ENCODE data around the gene SLC44A3.
"Not testable (repeated sequence)": the region's sequence is repeated elsewhere in the genome, so short reads cannot be mapped to it uniquely, and the experiment has no call there.

The SLC44A3 gene

GRCh38 chr1:94935476-94935875 lies 115.3 kb downstream of the SLC44A3 start:
- no peak for DNase-seq (ENCODE audit: low spot score)

GRCh38 chr1:94936861-94937620 lies 116.9 kb downstream of the SLC44A3 start:
- no peak for DNase-seq (ENCODE audit: low spot score)

- no peak for DNase-seq (ENCODE audit: low spot score)
These were observed 117.7 kb downstream of the SLC44A3 start for GRCh38 chr1:94937820-94938219.

DNA sequence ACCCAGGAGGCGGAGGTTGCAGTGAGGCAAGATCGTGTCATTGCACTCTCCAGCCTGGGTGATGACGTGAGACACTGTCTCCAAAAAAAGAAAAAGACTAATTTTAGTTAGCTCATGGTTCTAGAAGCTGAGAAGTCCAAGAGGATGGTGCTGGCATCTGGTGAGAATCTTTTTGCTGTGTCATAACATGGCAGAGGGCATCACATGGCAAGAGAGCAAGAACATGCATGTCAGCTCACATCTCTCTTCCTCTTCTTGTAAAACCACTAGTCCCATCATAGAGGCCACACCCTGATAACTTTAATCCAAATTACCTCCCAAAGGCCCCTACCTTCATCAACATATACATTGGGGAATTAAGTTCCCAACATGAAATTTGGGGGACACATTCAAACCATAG lies 120.6 kb downstream of the SLC44A3 start:
- no peak for DNase-seq (ENCODE audit: low spot score)

DNA sequence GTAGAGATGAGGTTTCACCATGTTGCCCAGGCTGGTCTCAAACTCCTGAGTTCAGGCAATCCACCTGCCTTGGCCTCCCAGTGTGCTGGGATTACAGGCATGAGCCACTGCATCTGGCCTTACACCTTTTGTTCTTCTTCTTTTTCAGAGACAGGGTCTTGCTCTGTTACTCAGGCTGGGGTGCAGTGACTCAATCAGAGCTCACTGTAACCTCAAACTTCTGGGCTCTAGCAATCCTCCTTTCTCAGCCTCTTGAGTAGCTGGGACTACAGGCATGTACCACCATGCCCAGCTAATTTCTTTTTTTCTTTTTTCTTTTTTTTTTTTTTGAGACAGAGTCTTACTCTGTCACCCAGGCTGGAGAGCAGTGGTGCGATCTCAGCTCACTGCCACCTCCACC lies 121.3 kb downstream of the SLC44A3 start:
- not testable (repeated sequence) for DNase-seq (ENCODE audit: low spot score)

GRCh38 chr1:94942171-94943128 lies 122.3 kb downstream of the SLC44A3 start:
- DNase-seq (ENCODE audit: low spot score) = no peak
